PC-3 (cell line): ENCODE data around the gene TGFB1I1. TPM values are rescaled to one million over a fixed set of nuclear protein-coding genes. Genes with fewer than 3 reads are reported as not detected.

Experiments
- ATAC-seq: fragments of 200-7000 bp; cut with Tn5 transposase; 2 replicates; pipeline ENCODE4 v1.9.1; 2020; ENCODE audit warnings: mild to moderate bottlenecking, moderate library complexity
- BruUV-seq: library from RNA; stranded (reverse); fragments of 400-500 nt; replicated peaks from 2 replicates; lab custom pipeline; 2021; lab: Mats Ljungman, UMichigan
- CTCF ChIA-PET: fragments of 300-600 bp; sonication (Branson Sonifier 250); formaldehyde crosslinking; loops from one replicate; lab custom pipeline; 2022; ENCODE audit warnings: antibody characterized with exemption; lab: Charles Lee
- POLR2A ChIA-PET: fragments of 300-600 bp; sonication (Branson Sonifier 250); formaldehyde crosslinking; loops from one replicate; lab custom pipeline; 2022; ENCODE audit warnings: antibody characterized with exemption; ENCODE audit not compliant: unreplicated experiment; lab: Charles Lee
- DNase-seq: peaks from one replicate; pipeline ENCODE4 v3.0.0-alpha.2; 2015
- H2AFZ ChIP-seq: fragments of 300-600 bp; sonication (generic); 2 replicates; pipeline ENCODE4 v1.6.0; 2016; ENCODE audit warnings: antibody characterized with exemption, low read length
- H3F3A ChIP-seq: fragments of 300-600 bp; sonication (generic); one replicate; pipeline ENCODE4 v1.6.0; 2017; ENCODE audit warnings: antibody characterized with exemption, low read length, control low read depth, mild to moderate bottlenecking; ENCODE audit not compliant: unreplicated experiment
- H3K27ac ChIP-seq: fragments of 300-600 bp; sonication (generic); 2 replicates; pipeline ENCODE4 v1.5.1; 2016; ENCODE audit warnings: mild to moderate bottlenecking, low read length
- H3K27me3 ChIP-seq: fragments of 300-600 bp; sonication (generic); 2 replicates; pipeline ENCODE4 v1.6.1; 2016; ENCODE audit warnings: low read length, mixed read lengths
- H3K36me3 ChIP-seq: fragments of 300-600 bp; sonication (generic); 2 replicates; pipeline ENCODE4 v1.6.1; 2016; ENCODE audit warnings: low read depth, mixed run types, low read length, mixed read lengths
- H3K4me1 ChIP-seq: fragments of 300-600 bp; sonication (generic); 2 replicates; pipeline ENCODE4 v1.5.1; 2016; ENCODE audit warnings: low read length; ENCODE audit not compliant: insufficient read depth
- H3K4me2 ChIP-seq: fragments of 300-600 bp; sonication (generic); 2 replicates; pipeline ENCODE4 v1.6.0; 2016; ENCODE audit warnings: low read length
- H3K4me3 ChIP-seq: fragments of 300-600 bp; sonication (generic); 2 replicates; pipeline ENCODE4 v1.5.1; 2016; ENCODE audit warnings: mild to moderate bottlenecking, low read length, mixed read lengths
- H3K79me2 ChIP-seq: fragments of 300-600 bp; sonication (generic); 2 replicates; pipeline ENCODE4 v1.6.1; 2017; ENCODE audit warnings: low read length, mixed read lengths
- H3K9ac ChIP-seq: fragments of 300-600 bp; sonication (generic); 2 replicates; pipeline ENCODE4 v1.6.0; 2016; ENCODE audit warnings: mild to moderate bottlenecking, low read length
- H3K9me2 ChIP-seq: fragments of 300-600 bp; sonication (generic); replicated peaks from 2 replicates; pipeline ENCODE4 v1.6.1; 2016; ENCODE audit warnings: mixed run types, low read length, mixed read lengths
- H3K9me3 ChIP-seq: fragments of 300-600 bp; sonication (generic); 2 replicates; pipeline ENCODE4 v1.6.1; 2016; ENCODE audit warnings: low read length, mixed read lengths
- H4K20me1 ChIP-seq: fragments of 300-600 bp; sonication (generic); 2 replicates; pipeline ENCODE4 v1.6.1; 2016; ENCODE audit warnings: low read length, mixed read lengths
- EZH2 ChIP-seq: fragments of 300-600 bp; sonication (generic); IDR thresholded peaks from one replicate; pipeline ENCODE4 v1.6.1; 2017; ENCODE audit warnings: antibody characterized with exemption, mild to moderate bottlenecking, low read length; ENCODE audit not compliant: unreplicated experiment
- EZH2phosphoT487 ChIP-seq: fragments of 300-600 bp; sonication (generic); IDR thresholded peaks from 2 replicates; pipeline ENCODE4 v1.6.1; 2018; ENCODE audit warnings: mild to moderate bottlenecking, antibody characterized with exemption, low read length, borderline replicate concordance
- intact Hi-C: fragments of 100-400 bp; cut with micrococcal nuclease; formaldehyde crosslinking; loops from 2 replicates; pipeline ENCODE4 v1.9.0; 2023
- total RNA-seq: library from RNA; depleted of rRNA; stranded (reverse); fragments of >200 nt; gene quantifications from 2 replicates; pipeline ENCODE4 v1.2.3, GENCODE V29; 2014
- TF ChIP-seq, protein P1 (sequence below): fragments of 300-600 bp; sonication (generic); conservative IDR thresholded peaks from 2 replicates; pipeline ENCODE4 v1.5.1; 2017; ENCODE audit warnings: antibody characterized with exemption, low read depth, mild to moderate bottlenecking, low read length

TGFB1I1 gene
- total RNA-seq, 1 experiment from 2014 or later, result 11.2 TPM

DNA sequence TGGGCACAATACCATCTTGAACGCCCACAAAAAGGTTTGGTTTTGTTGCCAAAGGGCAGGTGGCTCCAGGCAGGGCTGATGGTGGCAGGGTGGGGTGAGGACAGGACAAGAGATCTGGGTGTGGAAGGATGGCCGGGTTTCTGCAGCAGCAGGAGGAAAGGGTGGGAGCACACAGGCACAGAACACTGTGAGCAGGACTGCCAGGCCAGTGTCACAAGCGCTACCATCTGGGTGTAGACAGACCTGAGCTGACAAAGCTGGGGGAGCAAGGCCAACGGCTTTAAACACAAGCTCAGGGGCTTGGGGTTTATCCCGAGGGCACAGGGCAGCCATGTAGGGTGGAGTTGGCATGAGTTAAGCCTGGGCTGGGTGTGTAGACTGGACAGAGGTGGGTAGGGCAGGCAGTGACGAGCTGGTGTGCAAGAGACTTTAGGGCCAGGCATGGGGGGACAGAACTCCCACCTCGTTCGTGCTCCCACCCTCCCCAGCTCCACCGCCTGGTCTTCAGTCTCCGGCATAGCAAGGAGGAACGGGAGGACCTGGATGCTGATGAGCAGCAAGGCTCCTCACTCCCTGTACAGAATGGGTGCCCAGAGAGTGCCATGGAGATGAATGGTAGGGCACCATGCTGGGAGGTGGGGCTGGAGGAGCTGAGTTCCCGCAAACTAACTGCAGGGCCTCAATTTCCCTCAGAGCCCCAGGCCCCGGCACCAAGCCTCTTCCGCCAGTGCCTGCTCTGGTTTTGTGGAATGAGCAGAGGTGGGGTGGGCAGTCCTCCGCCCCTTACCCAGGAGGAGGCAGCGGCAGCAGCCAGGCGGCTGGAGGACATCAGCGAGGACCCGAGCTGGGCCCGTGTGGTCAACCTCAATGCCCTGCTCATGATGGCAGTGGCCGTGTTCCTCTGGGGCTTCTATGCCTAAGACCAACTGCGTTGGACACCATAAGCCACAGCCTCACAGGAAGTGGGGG is 17.9 kb downstream of the TGFB1I1 start:
- ChIA-PET POLR2A (no interaction called here), CTCF (no interaction called here)
- Histone ChIP-seq H3K4me3 (no peak overlapping the region), H3K27me3 (no peaks in the 10 kb centered on the region), H3K79me2 (no peaks in the 10 kb centered on the region), H3K9ac (no peak overlapping the region), H3K4me2 (no peak overlapping the region), H3K4me1 (no peaks in the 10 kb centered on the region; the same call in 1 of the 2 replicates), H4K20me1 (no peaks in the 10 kb centered on the region), H3F3A (no peaks in the 10 kb centered on the region), H3K9me3 (no peaks in the 10 kb centered on the region), H3K9me2 (no peaks in the 10 kb centered on the region), H3K36me3 (no peaks in the 10 kb centered on the region), H3K27ac (no peak overlapping the region), H2AFZ (no peak overlapping the region)
- TSS peak; percentile 22 for BruUV-seq
- ATAC-seq, result no peak
- intact Hi-C loops, result no loop called here
- TF ChIP-seq EZH2phosphoT487 (no peak), EZH2 (no peak)
- TF ChIP-seq, protein P1, sequence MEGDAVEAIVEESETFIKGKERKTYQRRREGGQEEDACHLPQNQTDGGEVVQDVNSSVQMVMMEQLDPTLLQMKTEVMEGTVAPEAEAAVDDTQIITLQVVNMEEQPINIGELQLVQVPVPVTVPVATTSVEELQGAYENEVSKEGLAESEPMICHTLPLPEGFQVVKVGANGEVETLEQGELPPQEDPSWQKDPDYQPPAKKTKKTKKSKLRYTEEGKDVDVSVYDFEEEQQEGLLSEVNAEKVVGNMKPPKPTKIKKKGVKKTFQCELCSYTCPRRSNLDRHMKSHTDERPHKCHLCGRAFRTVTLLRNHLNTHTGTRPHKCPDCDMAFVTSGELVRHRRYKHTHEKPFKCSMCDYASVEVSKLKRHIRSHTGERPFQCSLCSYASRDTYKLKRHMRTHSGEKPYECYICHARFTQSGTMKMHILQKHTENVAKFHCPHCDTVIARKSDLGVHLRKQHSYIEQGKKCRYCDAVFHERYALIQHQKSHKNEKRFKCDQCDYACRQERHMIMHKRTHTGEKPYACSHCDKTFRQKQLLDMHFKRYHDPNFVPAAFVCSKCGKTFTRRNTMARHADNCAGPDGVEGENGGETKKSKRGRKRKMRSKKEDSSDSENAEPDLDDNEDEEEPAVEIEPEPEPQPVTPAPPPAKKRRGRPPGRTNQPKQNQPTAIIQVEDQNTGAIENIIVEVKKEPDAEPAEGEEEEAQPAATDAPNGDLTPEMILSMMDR, result no peak
- DNase-seq, result no peak

DNA sequence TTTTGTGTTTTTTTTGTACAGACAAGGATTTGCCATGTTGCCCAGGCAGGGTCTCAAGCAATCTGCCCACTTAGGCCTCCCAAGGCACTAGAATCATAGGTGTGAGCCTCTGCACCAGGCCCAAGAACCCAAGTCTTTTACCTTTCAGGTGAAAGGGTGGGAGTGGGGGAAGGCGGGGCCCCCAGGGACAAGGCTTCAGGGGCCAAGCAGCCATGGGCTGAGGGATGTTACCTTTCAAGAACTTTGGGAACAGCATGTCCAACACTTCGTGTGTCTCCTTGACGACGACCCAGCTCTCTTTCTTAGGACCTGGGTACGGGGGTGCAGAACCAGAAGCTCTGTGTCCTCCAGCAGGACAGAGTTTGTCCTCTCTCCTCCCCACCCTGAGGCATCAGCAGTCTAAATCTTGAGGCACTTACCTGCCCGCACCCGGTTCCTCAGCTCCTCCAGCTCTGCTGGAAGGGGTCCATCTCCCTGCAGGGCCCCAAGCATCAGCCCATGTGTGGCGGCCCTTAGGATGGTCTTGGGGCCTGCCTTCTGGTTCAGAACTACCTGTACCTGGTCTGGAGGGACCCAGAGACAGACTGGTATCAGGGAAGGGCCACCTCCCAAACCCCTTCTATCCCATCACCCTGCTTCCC is 19.9 kb downstream of the TGFB1I1 start:
- H3K9me2 ChIP-seq, result no peaks in the 10 kb centered on the region
- H3K79me2 ChIP-seq, result no peaks in the 10 kb centered on the region
- no TSS peak for BruUV-seq
- ChIA-PET CTCF (no interaction called here), POLR2A (no interaction called here)
- no peaks in the 10 kb centered on the region; the same call in 1 of the 2 replicates for H3K4me1 ChIP-seq
- H3K4me3 ChIP-seq, result no peak overlapping the region
- no peaks in the 10 kb centered on the region for H3F3A ChIP-seq
- DNase-seq (no peak), ATAC-seq (no peak)
- no peaks in the 10 kb centered on the region for H3K27me3 ChIP-seq
- H3K27ac ChIP-seq, result no peak overlapping the region
- no peaks in the 10 kb centered on the region for H4K20me1 ChIP-seq
- H3K4me2 ChIP-seq, result no peak overlapping the region
- H3K9me3 ChIP-seq, result no peaks in the 10 kb centered on the region
- H3K36me3 ChIP-seq, result no peaks in the 10 kb centered on the region
- TF ChIP-seq, protein P1, result no peak
- TF ChIP-seq EZH2 (no peak), EZH2phosphoT487 (no peak)
- no peak overlapping the region for H3K9ac ChIP-seq
- H2AFZ ChIP-seq, result no peak overlapping the region
- intact Hi-C loops, result no loop called here
